Fibroblast of lung (primary cell): ENCODE results near the gene MYBPC2.

Experiments
- CTCF ChIP-seq, 2 donors: IDR thresholded peaks in 1 of 2; conservative IDR thresholded peaks in 1 of 2; 1 replicate in 1 of 2; 2 replicates in 1 of 2; pipeline ENCODE4 v1.5.1; 2011 to 2012; ENCODE audit warnings: low read length in 2 of 2, control low read depth in 1 of 2, inconsistent platforms in 1 of 2, low read depth in 1 of 2, mild to moderate bottlenecking in 1 of 2
- EZH2 ChIP-seq: IDR thresholded peaks from 2 replicates; pipeline ENCODE4 v1.5.1; 2012; ENCODE audit warnings: low read length, control low read depth, mild to moderate bottlenecking; ENCODE audit errors: missing control alignments

GRCh38 chr19:50506700-50507099, 74.0 kb downstream of the MYBPC2 start:
- TF ChIP-seq CTCF (conservative IDR thresholded peaks at IDR 0.05 in 1 of 2, IDR thresholded peaks at IDR 0.05 in 1 of 2; ENCODE audit: low read depth in 1 of 2, low read length in 2 of 2) (no peak), EZH2 (no peak)
